Measurements from ENCODE around the gene ITPRIP.

The ITPRIP gene

GRCh38 chr10:104279550-104280259 is 58.6 kb downstream of the ITPRIP start:
- no peak overlapping the region for H3K27ac ChIP-seq
- TF ChIP-seq CTCF (conservative IDR thresholded peaks at IDR 0.05; ENCODE audit: low read depth): no peak
- POLR2A ChIA-PET (ENCODE audit: low non-redundant PET): interaction anchor here (1.8 kb wide), 1 partner anchor 11 kb away, joined by 5 read pairs; the partner anchor contains the start of gene GSTO2
- CTCF ChIA-PET: interaction anchor here (0.6 kb wide), 2 partner anchors 11 to 71 kb away, joined by 3 read pairs; no protein-coding TSS in a partner anchor
- no peak for DNase-seq (ENCODE audit: low spot score)

DNA sequence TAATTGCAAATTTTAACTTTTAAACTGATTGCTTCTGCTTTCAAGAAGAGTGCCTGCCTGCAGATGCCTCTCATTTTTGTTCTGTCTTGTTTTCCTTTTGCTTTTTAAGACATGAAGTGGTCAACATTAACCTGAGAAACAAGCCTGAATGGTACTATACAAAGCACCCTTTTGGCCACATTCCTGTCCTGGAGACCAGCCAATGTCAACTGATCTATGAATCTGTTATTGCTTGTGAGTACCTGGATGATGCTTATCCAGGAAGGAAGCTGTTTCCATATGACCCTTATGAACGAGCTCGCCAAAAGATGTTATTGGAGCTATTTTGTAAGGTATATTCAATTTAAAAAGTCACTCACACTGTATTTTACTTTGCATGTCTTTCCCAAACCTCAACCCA is 60.5 kb downstream of the ITPRIP start:
- DNase-seq (ENCODE audit: low spot score): no peak
- no peak for TF ChIP-seq CTCF (conservative IDR thresholded peaks at IDR 0.05; ENCODE audit: low read depth)
- CTCF ChIA-PET: interaction anchor here (1.0 kb wide), 1 partner anchor 13 kb away, joined by 3 read pairs; no protein-coding TSS in a partner anchor
- POLR2A ChIA-PET (ENCODE audit: low non-redundant PET): no interaction called here
- H3K27ac ChIP-seq: no peak overlapping the region

- H3K27ac ChIP-seq: no peak overlapping the region
- ChIA-PET CTCF (interaction anchor here (0.6 to 3.3 kb wide), 4 partner anchors 30 to 426 kb away, joined by 3 to 50 read pairs (median 3); partner anchors contain the start of gene CFAP58), POLR2A (ENCODE audit: low non-redundant PET) (no interaction called here)
- TF ChIP-seq CTCF (conservative IDR thresholded peaks at IDR 0.05; ENCODE audit: low read depth): no peak
- no peak for DNase-seq (ENCODE audit: low spot score)
Observed at GRCh38 chr10:104276192-104276591, 62.1 kb downstream of the ITPRIP start.

DNA sequence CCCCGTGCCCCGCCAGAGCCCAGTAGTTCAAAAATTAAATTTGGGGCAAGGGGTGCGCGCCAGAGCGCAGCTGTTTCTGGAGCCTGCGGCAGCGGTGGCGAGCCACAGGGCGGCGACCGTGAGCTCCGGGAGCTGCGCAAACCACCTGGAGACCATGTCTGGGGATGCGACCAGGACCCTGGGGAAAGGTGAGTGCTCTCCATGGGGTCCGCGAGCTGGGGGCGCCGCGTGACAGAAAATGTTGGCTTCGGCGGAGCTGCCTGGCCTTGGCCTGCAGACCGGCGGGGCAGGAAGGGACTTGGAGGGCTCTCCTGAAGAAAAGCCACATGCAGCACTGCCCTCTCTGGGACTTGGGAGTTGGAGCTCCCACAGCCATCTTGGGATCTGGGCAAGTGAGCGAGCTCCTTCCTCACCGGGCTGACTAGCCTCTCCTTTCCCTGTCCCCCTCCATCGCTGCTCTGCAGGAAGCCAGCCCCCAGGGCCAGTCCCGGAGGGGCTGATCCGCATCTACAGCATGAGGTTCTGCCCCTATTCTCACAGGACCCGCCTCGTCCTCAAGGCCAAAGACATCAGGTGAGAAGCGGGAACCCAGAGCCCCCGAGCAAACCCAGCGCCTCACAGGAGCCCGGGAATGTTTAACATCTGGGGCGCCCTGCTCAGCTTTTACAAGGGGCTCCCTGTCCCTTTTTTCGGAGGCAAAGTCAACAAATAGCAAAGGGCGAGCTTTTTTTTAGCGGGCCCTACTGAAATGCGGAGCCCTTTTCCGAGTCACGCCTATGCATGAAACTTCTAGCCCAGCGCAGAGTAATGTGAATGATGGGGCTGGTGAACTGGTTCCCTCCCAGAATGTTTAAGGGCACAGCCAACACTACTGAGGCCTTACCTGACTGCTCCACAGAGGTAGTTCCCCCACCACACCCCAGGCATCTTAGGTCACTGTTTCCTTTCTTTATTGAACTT is 63.2 kb downstream of the ITPRIP start:
- peak overlapping the region; percentile 73 for H3K27ac ChIP-seq
- peak; percentile 88 for DNase-seq (ENCODE audit: low spot score)
- peak; percentile 96 for TF ChIP-seq CTCF (conservative IDR thresholded peaks at IDR 0.05; ENCODE audit: low read depth)
- POLR2A ChIA-PET (ENCODE audit: low non-redundant PET): interaction anchor here (0.7 to 1.4 kb wide), 3 partner anchors 17 to 79 kb away, joined by 3 read pairs; partner anchors contain the start of gene CFAP58
- CTCF ChIA-PET: interaction anchor here (0.6 to 3.3 kb wide), 23 partner anchors 8 to 387 kb away, joined by 3 to 50 read pairs (median 4); partner anchors contain the start of genes CFAP58 and ITPRIP

- H3K27ac ChIP-seq: no peak overlapping the region
- TF ChIP-seq CTCF (conservative IDR thresholded peaks at IDR 0.05; ENCODE audit: low read depth): no peak
- no peak for DNase-seq (ENCODE audit: low spot score)
- POLR2A ChIA-PET (ENCODE audit: low non-redundant PET): interaction anchor here (1.4 kb wide), 1 partner anchor 80 kb away, joined by 3 read pairs; the partner anchor contains the start of gene CFAP58
- CTCF ChIA-PET: interaction anchor here (0.6 to 3.3 kb wide), 19 partner anchors 8 to 386 kb away, joined by 3 to 50 read pairs (median 4); partner anchors contain the start of genes CFAP58 and ITPRIP
Observed at GRCh38 chr10:104273899-104274575, 64.2 kb downstream of the ITPRIP start.

Data from RWPE1 (cell line).